ENCODE measurements around the gene CAPRIN2. TPM values are rescaled to one million over a fixed set of nuclear protein-coding genes. Genes with fewer than 3 reads are reported as not detected.

CAPRIN2 gene
- total and polyA plus RNA-seq, 7 donors, result 4.9 to 17.7 (median 11.1) TPM

GRCh38 chr12:30795410-30796312 is 40.9 kb upstream of the CAPRIN2 start:
- peak; percentile 24 for TF ChIP-seq CTCF (IDR thresholded peaks at IDR 0.05)
- 12 to 23% (median 16%) methylated on average over 58 to 65 of the region's 65 CpGs for WGBS, 3 donors
- Histone ChIP-seq H3K9me3 (no peaks in the 10 kb centered on the region), H3K4me3 (peak overlapping the region; percentile 88), H3K27ac (peak overlapping the region; percentile 80), H3K27me3 (ENCODE audit: insufficient read depth in 3 of 3, low read length in 2 of 3) (no peaks in the 10 kb centered on the region), H3K36me3 (ENCODE audit: insufficient read depth in 1 of 2, low read depth in 1 of 2) (no peaks in the 10 kb centered on the region), H3K4me1 (peaks cover 10% of the 10 kb centered on the region)
- DNase-seq (peak; percentile 72 to 73), ATAC-seq (peak; percentile 69 to 82 (median 76))
- intact Hi-C loops (cut with DNase I), result loop anchor here (1.0 to 5.0 kb wide), 2 partner anchors 41 to 1013 kb away; partner anchors contain the start of genes CAPRIN2 (in 1 of the 2) and TMTC1 (in 1 of the 2)

GRCh38 chr12:30794591-30795409 is 40.0 kb upstream of the CAPRIN2 start:
- no peaks in the 10 kb centered on the region for H3K36me3 ChIP-seq (ENCODE audit: insufficient read depth in 1 of 2, low read depth in 1 of 2)
- DNase-seq (no peak), ATAC-seq (peak in 3 of 4 donors; percentile 10 to 28 (median 18))
- H3K4me1 ChIP-seq, result peaks cover 10% of the 10 kb centered on the region
- no peaks in the 10 kb centered on the region for H3K9me3 ChIP-seq
- no peaks in the 10 kb centered on the region for H3K27me3 ChIP-seq (ENCODE audit: insufficient read depth in 3 of 3, low read length in 2 of 3)
- intact Hi-C loops (cut with DNase I), result loop anchor here in 1 of 2 donors (5.0 kb wide), 1 partner anchor 1012 kb away; the partner anchor contains the start of gene TMTC1
- no peak for TF ChIP-seq CTCF (IDR thresholded peaks at IDR 0.05)
- H3K4me3 ChIP-seq, result peak overlapping the region; percentile 88
- peak overlapping the region; percentile 80 for H3K27ac ChIP-seq
- 87 to 94% (median 89%) methylated on average over 13 of the region's 13 CpGs for WGBS, 3 donors

GRCh38 chr12:30794020-30794419 is 39.3 kb upstream of the CAPRIN2 start:
- intact Hi-C loops (cut with DNase I), result no loop called here
- Histone ChIP-seq H3K9me3 (no peaks in the 10 kb centered on the region), H3K4me1 (peaks cover 10% of the 10 kb centered on the region), H3K27me3 (ENCODE audit: insufficient read depth in 3 of 3, low read length in 2 of 3) (no peaks in the 10 kb centered on the region), H3K27ac (no peak overlapping the region), H3K4me3 (no peak overlapping the region), H3K36me3 (ENCODE audit: insufficient read depth in 1 of 2, low read depth in 1 of 2) (no peaks in the 10 kb centered on the region)
- 77 to 84% (median 78%) methylated on average over 3 of the region's 3 CpGs for WGBS, 3 donors
- ATAC-seq (no peak), DNase-seq (no peak)
- TF ChIP-seq CTCF (IDR thresholded peaks at IDR 0.05), result no peak

- Histone ChIP-seq H3K36me3 (ENCODE audit: insufficient read depth in 1 of 2, low read depth in 1 of 2) (no peaks in the 10 kb centered on the region), H3K9me3 (no peaks in the 10 kb centered on the region), H3K4me3 (no peak overlapping the region), H3K27ac (peak overlapping the region; percentile 76), H3K4me1 (peaks cover 10% of the 10 kb centered on the region), H3K27me3 (ENCODE audit: insufficient read depth in 3 of 3, low read length in 2 of 3) (no peaks in the 10 kb centered on the region)
- intact Hi-C loops (cut with DNase I), result no loop called here
- ATAC-seq (peak in 3 of 4 donors; percentile 31 to 67 (median 52)), DNase-seq (no peak)
- no peak for TF ChIP-seq CTCF (IDR thresholded peaks at IDR 0.05)
- WGBS, 3 donors, result 21 to 28% (median 22%) methylated on average over 4 of the region's 4 CpGs
Measured at GRCh38 chr12:30792648-30793499, 38.1 kb upstream of the CAPRIN2 start.
